OCI-LY3 (cell line): ENCODE results near the gene ATF6.

Source experiments
- H2AFZ ChIP-seq: fragments of 200-600, 300-600 bp; shearing (Covaris generic); 2 replicates; pipeline ENCODE4 v1.6.0; 2014; ENCODE audit warnings: antibody characterized with exemption, low read depth, low read length
- H3K27ac ChIP-seq: fragments of 200-600, 300-600 bp; sonication (generic); 2 replicates; pipeline ENCODE4 v1.5.1; 2014; ENCODE audit warnings: mild to moderate bottlenecking, low read length, moderate library complexity, mixed read lengths
- H3K27me3 ChIP-seq: fragments of 200-600, 300-600 bp; sonication (generic); 2 replicates; pipeline ENCODE4 v1.6.1; 2014; ENCODE audit warnings: low read depth, low read length, mixed read lengths
- H3K36me3 ChIP-seq: fragments of 200-600, 300-600 bp; sonication (generic); replicated peaks from 2 replicates; pipeline ENCODE3; 2014; ENCODE audit warnings: low read depth, low read length, mixed read lengths
- H3K4me1 ChIP-seq: fragments of 300-600, 200-600 bp; sonication (generic); 2 replicates; pipeline ENCODE4 v1.6.1; 2014; ENCODE audit warnings: low read length, mixed read lengths
- H3K4me2 ChIP-seq: fragments of 200-600, 300-600 bp; sonication (generic); 2 replicates; pipeline ENCODE4 v1.6.1; 2014; ENCODE audit warnings: low read length, mixed read lengths
- H3K4me3 ChIP-seq: fragments of 300-600, 200-600 bp; sonication (generic); 2 replicates; pipeline ENCODE4 v1.5.1; 2014; ENCODE audit warnings: antibody characterized with exemption, mild to moderate bottlenecking, low read length, moderate library complexity
- H3K79me2 ChIP-seq: fragments of 300-600, 200-600 bp; shearing (Covaris generic); 2 replicates; pipeline ENCODE4 v1.6.1; 2014; ENCODE audit warnings: mild to moderate bottlenecking, low read length, mixed read lengths
- H3K9ac ChIP-seq: fragments of 300-600, 200-600 bp; shearing (Covaris generic); 2 replicates; pipeline ENCODE4 v1.6.0; 2014; ENCODE audit warnings: mild to moderate bottlenecking, low read length, moderate library complexity
- H3K9me3 ChIP-seq: fragments of 200-600, 300-600 bp; shearing (Covaris generic); 2 replicates; pipeline ENCODE4 v1.6.1; 2014; ENCODE audit warnings: low read length, mixed read lengths; ENCODE audit not compliant: insufficient read depth
- H4K20me1 ChIP-seq: fragments of 200-600, 300-600 bp; sonication (generic); 2 replicates; pipeline ENCODE4 v1.6.1; 2016; ENCODE audit warnings: low read length, mixed read lengths; ENCODE audit not compliant: insufficient read depth
- EZH2phosphoT487 ChIP-seq: fragments of 200-600 bp; shearing (Covaris generic); IDR thresholded peaks from 2 replicates; pipeline ENCODE4 v1.6.1; 2018; ENCODE audit warnings: antibody characterized with exemption, mixed run types, low read depth
- TF ChIP-seq, protein P1 (sequence below): fragments of 200-600, 300-600 bp; sonication (generic); IDR thresholded peaks from 2 replicates; pipeline ENCODE4 v1.5.1; 2014; ENCODE audit warnings: antibody characterized with exemption, low read length, low read depth

ATF6 gene

DNA sequence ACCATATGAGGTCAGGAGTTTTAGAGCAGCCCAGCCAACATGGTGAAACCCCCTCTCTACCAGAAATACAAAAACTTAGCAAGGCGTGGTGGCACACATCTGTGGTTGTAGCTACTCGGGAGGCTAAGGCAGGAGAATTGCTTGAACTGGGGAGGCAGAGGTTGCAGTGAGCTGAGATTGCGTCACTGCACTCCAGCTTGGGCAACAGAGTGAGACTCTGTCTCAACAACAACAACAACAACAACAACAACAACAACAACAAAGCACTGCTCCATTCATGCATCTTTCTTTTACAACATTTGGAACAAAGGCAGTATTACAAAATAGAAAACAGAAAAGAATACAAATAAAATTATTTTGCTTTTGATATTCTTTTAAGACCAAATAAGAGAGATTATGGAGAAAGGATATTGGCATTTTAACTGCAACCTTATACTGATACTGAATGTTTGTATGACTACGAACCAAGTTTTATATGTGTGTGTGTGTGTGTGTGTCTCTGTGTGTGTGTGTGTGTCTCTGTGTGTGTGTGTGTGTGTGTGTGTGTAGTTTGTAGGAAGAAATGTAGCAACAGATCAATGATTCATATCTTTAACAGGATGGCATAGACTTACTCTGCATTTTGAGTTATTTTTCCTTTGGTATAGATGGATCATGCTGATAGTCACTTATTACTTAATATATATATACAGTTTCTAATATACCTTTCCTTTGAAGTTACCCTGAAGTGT lies 24.6 kb downstream of the ATF6 start:
- Histone ChIP-seq H3K27ac (no peak overlapping the region), H4K20me1 (no peaks in the 10 kb centered on the region; the same call in 1 of the 2 replicates), H3K4me2 (no peak overlapping the region), H3K79me2 (no peaks in the 10 kb centered on the region), H3K4me3 (no peak overlapping the region), H3K9ac (no peak overlapping the region), H3K36me3 (peaks cover 40% of the 10 kb centered on the region), H3K9me3 (no peaks in the 10 kb centered on the region), H3K4me1 (peaks cover 2% of the 10 kb centered on the region; the same call in 1 of the 2 replicates), H3K27me3 (no peaks in the 10 kb centered on the region), H2AFZ (no peak overlapping the region)
- TF ChIP-seq EZH2phosphoT487, result no peak
- TF ChIP-seq, protein P1, sequence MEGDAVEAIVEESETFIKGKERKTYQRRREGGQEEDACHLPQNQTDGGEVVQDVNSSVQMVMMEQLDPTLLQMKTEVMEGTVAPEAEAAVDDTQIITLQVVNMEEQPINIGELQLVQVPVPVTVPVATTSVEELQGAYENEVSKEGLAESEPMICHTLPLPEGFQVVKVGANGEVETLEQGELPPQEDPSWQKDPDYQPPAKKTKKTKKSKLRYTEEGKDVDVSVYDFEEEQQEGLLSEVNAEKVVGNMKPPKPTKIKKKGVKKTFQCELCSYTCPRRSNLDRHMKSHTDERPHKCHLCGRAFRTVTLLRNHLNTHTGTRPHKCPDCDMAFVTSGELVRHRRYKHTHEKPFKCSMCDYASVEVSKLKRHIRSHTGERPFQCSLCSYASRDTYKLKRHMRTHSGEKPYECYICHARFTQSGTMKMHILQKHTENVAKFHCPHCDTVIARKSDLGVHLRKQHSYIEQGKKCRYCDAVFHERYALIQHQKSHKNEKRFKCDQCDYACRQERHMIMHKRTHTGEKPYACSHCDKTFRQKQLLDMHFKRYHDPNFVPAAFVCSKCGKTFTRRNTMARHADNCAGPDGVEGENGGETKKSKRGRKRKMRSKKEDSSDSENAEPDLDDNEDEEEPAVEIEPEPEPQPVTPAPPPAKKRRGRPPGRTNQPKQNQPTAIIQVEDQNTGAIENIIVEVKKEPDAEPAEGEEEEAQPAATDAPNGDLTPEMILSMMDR, result no peak

DNA sequence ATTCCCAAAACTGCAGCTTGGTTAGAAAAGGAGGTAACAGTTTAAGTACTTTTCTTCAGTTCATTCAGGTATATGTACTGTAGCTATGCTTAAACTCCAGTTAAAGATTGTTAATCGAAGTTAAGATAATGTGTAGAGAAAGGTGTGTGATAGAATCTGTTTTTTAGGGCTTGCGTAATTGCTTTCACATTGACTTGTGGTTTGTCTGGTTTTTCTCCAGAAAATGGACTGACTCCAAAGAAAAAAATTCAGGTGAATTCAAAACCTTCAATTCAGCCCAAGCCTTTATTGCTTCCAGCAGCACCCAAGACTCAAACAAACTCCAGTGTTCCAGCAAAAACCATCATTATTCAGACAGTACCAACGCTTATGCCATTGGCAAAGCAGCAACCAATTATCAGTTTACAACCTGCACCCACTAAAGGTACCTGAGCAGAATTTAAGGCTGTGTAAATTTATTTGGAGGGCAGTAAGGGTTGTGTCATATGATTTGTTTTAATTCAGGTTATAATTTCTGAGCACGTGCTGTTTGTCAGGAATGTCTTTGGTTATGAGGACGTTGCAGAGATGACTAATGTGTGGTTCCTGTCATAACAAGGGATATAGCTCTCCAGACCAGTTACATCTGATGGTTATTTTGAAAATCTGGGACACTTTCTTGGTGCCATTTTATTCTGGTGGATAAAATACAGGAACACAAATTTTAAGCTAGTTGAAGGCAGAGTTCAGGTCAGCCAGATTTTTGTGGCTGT lies 26.0 kb downstream of the ATF6 start:
- H3K27ac ChIP-seq, result no peak overlapping the region
- peaks cover 2% of the 10 kb centered on the region; the same call in 1 of the 2 replicates for H3K4me1 ChIP-seq
- H3K4me2 ChIP-seq, result no peak overlapping the region
- H3K36me3 ChIP-seq, result peaks cover 35% of the 10 kb centered on the region
- no peak overlapping the region for H2AFZ ChIP-seq
- H3K4me3 ChIP-seq, result no peak overlapping the region
- H3K27me3 ChIP-seq, result no peaks in the 10 kb centered on the region
- TF ChIP-seq, protein P1, result no peak
- no peak for TF ChIP-seq EZH2phosphoT487
- no peaks in the 10 kb centered on the region for H3K79me2 ChIP-seq
- no peak overlapping the region for H3K9ac ChIP-seq
- no peaks in the 10 kb centered on the region for H4K20me1 ChIP-seq
- H3K9me3 ChIP-seq, result no peaks in the 10 kb centered on the region

DNA sequence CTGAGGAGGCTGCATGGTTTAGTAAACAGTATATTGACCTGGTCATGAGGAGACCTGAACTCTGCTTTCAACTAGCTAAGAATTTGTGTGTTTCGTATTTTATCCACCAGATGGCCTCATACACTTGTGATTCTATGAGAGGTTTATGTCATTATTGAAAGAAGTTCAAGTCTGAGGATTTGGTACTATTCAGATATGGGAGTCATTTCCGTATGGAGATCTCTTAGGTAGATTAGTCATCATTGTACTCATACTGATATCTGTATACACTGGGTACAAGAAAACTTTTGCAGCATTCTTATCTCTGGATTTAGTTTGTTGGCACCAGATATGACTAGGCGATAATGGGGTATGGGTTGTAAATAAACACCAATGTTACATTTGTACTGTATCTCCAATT lies 26.6 kb downstream of the ATF6 start:
- H3K36me3 ChIP-seq, result peaks cover 34% of the 10 kb centered on the region
- no peak overlapping the region for H3K4me2 ChIP-seq
- TF ChIP-seq, protein P1, result peak; percentile 83
- TF ChIP-seq EZH2phosphoT487, result no peak
- H2AFZ ChIP-seq, result no peak overlapping the region
- no peaks in the 10 kb centered on the region for H4K20me1 ChIP-seq
- no peak overlapping the region for H3K27ac ChIP-seq
- peaks cover 2% of the 10 kb centered on the region; the same call in 1 of the 2 replicates for H3K4me1 ChIP-seq
- H3K27me3 ChIP-seq, result no peaks in the 10 kb centered on the region
- no peak overlapping the region for H3K4me3 ChIP-seq
- H3K79me2 ChIP-seq, result no peaks in the 10 kb centered on the region
- no peaks in the 10 kb centered on the region for H3K9me3 ChIP-seq
- H3K9ac ChIP-seq, result no peak overlapping the region

DNA sequence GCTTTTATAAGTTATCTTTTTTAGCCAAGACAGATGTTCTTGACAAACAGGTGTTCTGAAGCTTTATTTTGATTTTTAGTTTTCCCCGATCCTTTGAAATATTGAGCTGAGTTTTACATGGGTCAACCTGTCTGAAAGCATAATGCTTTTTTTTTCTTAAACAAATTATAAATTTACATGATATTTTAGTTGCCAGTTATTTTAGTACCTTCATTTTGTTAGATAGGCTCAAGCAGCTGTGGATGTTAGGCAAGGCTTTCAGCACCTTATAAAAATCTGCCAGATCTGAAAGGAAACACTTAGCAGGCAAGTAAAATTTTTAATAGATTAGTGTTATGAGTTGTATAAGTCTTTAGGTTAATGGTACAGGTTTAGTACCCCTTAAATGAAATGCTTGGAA lies 33.7 kb downstream of the ATF6 start:
- no peaks in the 10 kb centered on the region for H3K9me3 ChIP-seq
- H2AFZ ChIP-seq, result no peak overlapping the region
- H3K4me1 ChIP-seq, result no peaks in the 10 kb centered on the region
- no peak overlapping the region for H3K4me2 ChIP-seq
- H3K27me3 ChIP-seq, result no peaks in the 10 kb centered on the region
- no peak for TF ChIP-seq EZH2phosphoT487
- TF ChIP-seq, protein P1, result no peak
- no peak overlapping the region for H3K9ac ChIP-seq
- no peaks in the 10 kb centered on the region for H4K20me1 ChIP-seq
- no peaks in the 10 kb centered on the region for H3K79me2 ChIP-seq
- H3K4me3 ChIP-seq, result no peak overlapping the region
- H3K36me3 ChIP-seq, result peaks cover 22% of the 10 kb centered on the region
- no peak overlapping the region for H3K27ac ChIP-seq
